Neural progenitor cell (in vitro differentiated cells): ENCODE results near the gene ARHGAP30.

ENCODE experiments used
- CTCF ChIP-seq: fragments of 200-600 bp; sonication (generic); IDR thresholded peaks from 2 replicates; pipeline ENCODE4 v1.5.1; 2017; ENCODE audit warnings: antibody characterized with exemption, mild to moderate bottlenecking
- EZH2 ChIP-seq: fragments of 200-600 bp; sonication (generic); IDR thresholded peaks from 2 replicates; pipeline ENCODE4 v1.6.1; 2017; ENCODE audit warnings: antibody characterized with exemption, mild to moderate bottlenecking, moderate library complexity
- EZH2phosphoT487 ChIP-seq: fragments of 200-600 bp; sonication (generic); IDR thresholded peaks from 2 replicates; pipeline ENCODE4 v1.6.1; 2017; ENCODE audit warnings: antibody characterized with exemption

- TF ChIP-seq CTCF (no peak), EZH2phosphoT487 (no peak), EZH2 (no peak)
Measured at GRCh38 chr1:161080441-161081405, 11.0 kb upstream of the ARHGAP30 start.
